ENCODE measurements around the gene IFT43.

IFT43 gene

GRCh38 chr14:76073717-76074116 lies 88.2 kb downstream of the IFT43 start:
- no peak for DNase-seq
- no peak overlapping the region for H3K18ac ChIP-seq (ENCODE audit: low read length)
- H2BK15ac ChIP-seq (replicated peaks; ENCODE audit: low read depth) = no peak overlapping the region
- WGBS (ENCODE audit: extremely low coverage, insufficient coverage, low lambda C conversion rate) = no CpG with 5 or more reads among the region's 12 CpGs
- H3K27ac ChIP-seq (ENCODE audit: low read depth, low read length) = no peak overlapping the region
- H3K36me3 ChIP-seq (ENCODE audit: control insufficient read depth, insufficient read depth, low read length) = no peaks in the 10 kb centered on the region
- no peaks in the 10 kb centered on the region for H3K79me2 ChIP-seq (ENCODE audit: control insufficient read depth, insufficient read depth, low read length)
- H4K5ac ChIP-seq (ENCODE audit: low read length) = no peak overlapping the region
- no peak overlapping the region for H3K56ac ChIP-seq (ENCODE audit: low read length)
- no peaks in the 10 kb centered on the region for H3K79me1 ChIP-seq (ENCODE audit: low read length)
- H3K27me3 ChIP-seq (ENCODE audit: insufficient read depth, low read length, poor library complexity) = no peaks in the 10 kb centered on the region
- no peak overlapping the region for H3K4me2 ChIP-seq (ENCODE audit: low read length)
- no peak overlapping the region for H2AK5ac ChIP-seq (ENCODE audit: low read length)
- no peak overlapping the region for H2BK5ac ChIP-seq (ENCODE audit: low read length)
- no peaks in the 10 kb centered on the region for H3K4me1 ChIP-seq (ENCODE audit: control insufficient read depth, low read depth, low read length)
- no peak overlapping the region for H2BK120ac ChIP-seq (ENCODE audit: low read depth, low read length)
- no peak overlapping the region for H3K4me3 ChIP-seq (ENCODE audit: low read length)
- H3K4ac ChIP-seq (ENCODE audit: low read depth, low read length) = no peak overlapping the region
- H3K23ac ChIP-seq (ENCODE audit: low read length) = no peak overlapping the region
- H4K8ac ChIP-seq (ENCODE audit: low read depth, low read length) = no peak overlapping the region
- H3K9ac ChIP-seq (ENCODE audit: low read length) = no peak overlapping the region

- H3K4me3 ChIP-seq (ENCODE audit: low read length) = no peak overlapping the region
- H3K4me2 ChIP-seq (ENCODE audit: low read length) = no peak overlapping the region
- H3K4ac ChIP-seq (ENCODE audit: low read depth, low read length) = no peak overlapping the region
- no peak overlapping the region for H2BK120ac ChIP-seq (ENCODE audit: low read depth, low read length)
- H3K4me1 ChIP-seq (ENCODE audit: control insufficient read depth, low read depth, low read length) = no peaks in the 10 kb centered on the region
- no CpG with 5 or more reads among the region's 2 CpGs for WGBS (ENCODE audit: extremely low coverage, insufficient coverage, low lambda C conversion rate)
- no peak overlapping the region for H3K56ac ChIP-seq (ENCODE audit: low read length)
- H3K18ac ChIP-seq (ENCODE audit: low read length) = no peak overlapping the region
- H3K27me3 ChIP-seq (ENCODE audit: insufficient read depth, low read length, poor library complexity) = no peaks in the 10 kb centered on the region
- no peak for DNase-seq
- H3K79me2 ChIP-seq (ENCODE audit: control insufficient read depth, insufficient read depth, low read length) = no peaks in the 10 kb centered on the region
- H2BK15ac ChIP-seq (replicated peaks; ENCODE audit: low read depth) = no peak overlapping the region
- no peak overlapping the region for H4K8ac ChIP-seq (ENCODE audit: low read depth, low read length)
- no peak overlapping the region for H3K9ac ChIP-seq (ENCODE audit: low read length)
- H2AK5ac ChIP-seq (ENCODE audit: low read length) = no peak overlapping the region
- H4K5ac ChIP-seq (ENCODE audit: low read length) = no peak overlapping the region
- H3K79me1 ChIP-seq (ENCODE audit: low read length) = no peaks in the 10 kb centered on the region
- H2BK5ac ChIP-seq (ENCODE audit: low read length) = no peak overlapping the region
- H3K27ac ChIP-seq (ENCODE audit: low read depth, low read length) = no peak overlapping the region
- no peak overlapping the region for H3K23ac ChIP-seq (ENCODE audit: low read length)
- H3K36me3 ChIP-seq (ENCODE audit: control insufficient read depth, insufficient read depth, low read length) = no peaks in the 10 kb centered on the region
These were observed 91.8 kb downstream of the IFT43 start for GRCh38 chr14:76077340-76077739.

- no peak overlapping the region for H2AK5ac ChIP-seq (ENCODE audit: low read length)
- H2BK5ac ChIP-seq (ENCODE audit: low read length) = no peak overlapping the region
- H3K27me3 ChIP-seq (ENCODE audit: insufficient read depth, low read length, poor library complexity) = no peaks in the 10 kb centered on the region
- H3K79me1 ChIP-seq (ENCODE audit: low read length) = no peaks in the 10 kb centered on the region
- no peak overlapping the region for H4K8ac ChIP-seq (ENCODE audit: low read depth, low read length)
- H3K4ac ChIP-seq (ENCODE audit: low read depth, low read length) = no peak overlapping the region
- H3K4me2 ChIP-seq (ENCODE audit: low read length) = no peak overlapping the region
- DNase-seq = no peak
- no peak overlapping the region for H2BK15ac ChIP-seq (replicated peaks; ENCODE audit: low read depth)
- H3K56ac ChIP-seq (ENCODE audit: low read length) = no peak overlapping the region
- WGBS (ENCODE audit: extremely low coverage, insufficient coverage, low lambda C conversion rate) = no CpG with 5 or more reads among the region's 10 CpGs
- no peak overlapping the region for H3K18ac ChIP-seq (ENCODE audit: low read length)
- H2BK120ac ChIP-seq (ENCODE audit: low read depth, low read length) = no peak overlapping the region
- no peak overlapping the region for H3K4me3 ChIP-seq (ENCODE audit: low read length)
- H3K36me3 ChIP-seq (ENCODE audit: control insufficient read depth, insufficient read depth, low read length) = no peaks in the 10 kb centered on the region
- no peaks in the 10 kb centered on the region for H3K79me2 ChIP-seq (ENCODE audit: control insufficient read depth, insufficient read depth, low read length)
- H3K23ac ChIP-seq (ENCODE audit: low read length) = no peak overlapping the region
- H4K5ac ChIP-seq (ENCODE audit: low read length) = no peak overlapping the region
- no peaks in the 10 kb centered on the region for H3K4me1 ChIP-seq (ENCODE audit: control insufficient read depth, low read depth, low read length)
- H3K27ac ChIP-seq (ENCODE audit: low read depth, low read length) = no peak overlapping the region
- H3K9ac ChIP-seq (ENCODE audit: low read length) = no peak overlapping the region
These were observed 92.9 kb downstream of the IFT43 start for GRCh38 chr14:76078501-76078900.

- DNase-seq = no peak
- H3K23ac ChIP-seq (ENCODE audit: low read length) = no peak overlapping the region
- H3K27me3 ChIP-seq (ENCODE audit: insufficient read depth, low read length, poor library complexity) = no peaks in the 10 kb centered on the region
- no peaks in the 10 kb centered on the region for H3K79me2 ChIP-seq (ENCODE audit: control insufficient read depth, insufficient read depth, low read length)
- H3K9ac ChIP-seq (ENCODE audit: low read length) = no peak overlapping the region
- no peak overlapping the region for H2BK120ac ChIP-seq (ENCODE audit: low read depth, low read length)
- H3K36me3 ChIP-seq (ENCODE audit: control insufficient read depth, insufficient read depth, low read length) = no peaks in the 10 kb centered on the region
- WGBS (ENCODE audit: extremely low coverage, insufficient coverage, low lambda C conversion rate) = no CpG with 5 or more reads among the region's 10 CpGs
- H3K4me3 ChIP-seq (ENCODE audit: low read length) = no peak overlapping the region
- H2AK5ac ChIP-seq (ENCODE audit: low read length) = no peak overlapping the region
- H3K27ac ChIP-seq (ENCODE audit: low read depth, low read length) = no peak overlapping the region
- H3K4ac ChIP-seq (ENCODE audit: low read depth, low read length) = no peak overlapping the region
- H3K56ac ChIP-seq (ENCODE audit: low read length) = no peak overlapping the region
- no peak overlapping the region for H4K5ac ChIP-seq (ENCODE audit: low read length)
- no peak overlapping the region for H4K8ac ChIP-seq (ENCODE audit: low read depth, low read length)
- H3K4me2 ChIP-seq (ENCODE audit: low read length) = no peak overlapping the region
- H2BK5ac ChIP-seq (ENCODE audit: low read length) = no peak overlapping the region
- H2BK15ac ChIP-seq (replicated peaks; ENCODE audit: low read depth) = no peak overlapping the region
- H3K4me1 ChIP-seq (ENCODE audit: control insufficient read depth, low read depth, low read length) = no peaks in the 10 kb centered on the region
- no peak overlapping the region for H3K18ac ChIP-seq (ENCODE audit: low read length)
- H3K79me1 ChIP-seq (ENCODE audit: low read length) = no peaks in the 10 kb centered on the region
These were observed 94.5 kb downstream of the IFT43 start for GRCh38 chr14:76080025-76080424.

- Histone ChIP-seq H3K79me1 (ENCODE audit: low read length) (no peaks in the 10 kb centered on the region), H2AK5ac (ENCODE audit: low read length) (no peak overlapping the region), H3K79me2 (ENCODE audit: control insufficient read depth, insufficient read depth, low read length) (no peaks in the 10 kb centered on the region), H3K23ac (ENCODE audit: low read length) (no peak overlapping the region), H2BK5ac (ENCODE audit: low read length) (no peak overlapping the region), H3K27ac (ENCODE audit: low read depth, low read length) (no peak overlapping the region), H3K56ac (ENCODE audit: low read length) (no peak overlapping the region), H4K5ac (ENCODE audit: low read length) (no peak overlapping the region), H3K4me1 (ENCODE audit: control insufficient read depth, low read depth, low read length) (no peaks in the 10 kb centered on the region), H2BK120ac (ENCODE audit: low read depth, low read length) (no peak overlapping the region), H3K27me3 (ENCODE audit: insufficient read depth, low read length, poor library complexity) (no peaks in the 10 kb centered on the region), H3K4me2 (ENCODE audit: low read length) (no peak overlapping the region), H4K8ac (ENCODE audit: low read depth, low read length) (no peak overlapping the region), H3K36me3 (ENCODE audit: control insufficient read depth, insufficient read depth, low read length) (no peaks in the 10 kb centered on the region), H3K18ac (ENCODE audit: low read length) (no peak overlapping the region), H3K9ac (ENCODE audit: low read length) (no peak overlapping the region), H3K4ac (ENCODE audit: low read depth, low read length) (no peak overlapping the region), H3K4me3 (ENCODE audit: low read length) (no peak overlapping the region), H2BK15ac (replicated peaks; ENCODE audit: low read depth) (no peak overlapping the region)
- DNase-seq = no peak
- WGBS (ENCODE audit: extremely low coverage, insufficient coverage, low lambda C conversion rate) = no CpG with 5 or more reads among the region's 6 CpGs
These were observed 94.9 kb downstream of the IFT43 start for GRCh38 chr14:76080471-76080870.

- Histone ChIP-seq H2BK5ac (ENCODE audit: low read length) (no peak overlapping the region), H3K23ac (ENCODE audit: low read length) (no peak overlapping the region), H4K5ac (ENCODE audit: low read length) (no peak overlapping the region), H3K27me3 (ENCODE audit: insufficient read depth, low read length, poor library complexity) (no peaks in the 10 kb centered on the region), H3K36me3 (ENCODE audit: control insufficient read depth, insufficient read depth, low read length) (no peaks in the 10 kb centered on the region), H2AK5ac (ENCODE audit: low read length) (no peak overlapping the region), H3K4me2 (ENCODE audit: low read length) (no peak overlapping the region), H3K4me1 (ENCODE audit: control insufficient read depth, low read depth, low read length) (no peaks in the 10 kb centered on the region), H3K79me1 (ENCODE audit: low read length) (no peaks in the 10 kb centered on the region), H3K27ac (ENCODE audit: low read depth, low read length) (no peak overlapping the region), H2BK120ac (ENCODE audit: low read depth, low read length) (no peak overlapping the region), H3K79me2 (ENCODE audit: control insufficient read depth, insufficient read depth, low read length) (no peaks in the 10 kb centered on the region), H3K18ac (ENCODE audit: low read length) (no peak overlapping the region), H3K4me3 (ENCODE audit: low read length) (no peak overlapping the region), H3K9ac (ENCODE audit: low read length) (no peak overlapping the region), H3K4ac (ENCODE audit: low read depth, low read length) (no peak overlapping the region), H2BK15ac (replicated peaks; ENCODE audit: low read depth) (no peak overlapping the region), H3K56ac (ENCODE audit: low read length) (no peak overlapping the region), H4K8ac (ENCODE audit: low read depth, low read length) (no peak overlapping the region)
- WGBS (ENCODE audit: extremely low coverage, insufficient coverage, low lambda C conversion rate) = no CpG with 5 or more reads among the region's 7 CpGs
- DNase-seq = no peak
These were observed 96.1 kb downstream of the IFT43 start for GRCh38 chr14:76081642-76082041.
